Natural killer cell (primary cell): ENCODE data around the gene TMEM203. TPM values are rescaled to one million over a fixed set of nuclear protein-coding genes. Genes with fewer than 3 reads are reported as not detected.

Source experiments
- ATAC-seq, 3 donors: fragments of 150-1000 bp in 2 of 3; fragments of 200-7000 bp in 1 of 3; cut with Tn5 transposase; 1 replicate in 1 of 3; 2 replicates in 2 of 3; pipeline ENCODE4 v1.10.0; 2021; ENCODE audit warnings: mild to moderate bottlenecking in 2 of 3, moderate library complexity in 2 of 3
- DNase-seq, 2 donors: peaks; one replicate each; pipeline versions ENCODE4 v3.0.0 to v3.0.0-alpha.2; 2013 to 2021; ENCODE audit warnings: mixed read lengths in 1 of 2
- H3K27ac ChIP-seq: one replicate; pipeline ENCODE4 v1.5.1; 2013; ENCODE audit warnings: mild to moderate bottlenecking, low read length
- H3K27me3 ChIP-seq: one replicate; pipeline ENCODE4 v1.6.1; 2013; ENCODE audit warnings: low read length; ENCODE audit not compliant: control insufficient read depth, insufficient read depth
- H3K36me3 ChIP-seq: one replicate; pipeline ENCODE4 v1.6.1; 2013; ENCODE audit warnings: low read length; ENCODE audit not compliant: control insufficient read depth, insufficient read depth
- H3K4me1 ChIP-seq: one replicate; pipeline ENCODE4 v1.6.1; 2013; ENCODE audit warnings: low read length; ENCODE audit not compliant: control insufficient read depth, insufficient read depth
- H3K4me3 ChIP-seq: one replicate; pipeline ENCODE4 v1.5.1; 2013; ENCODE audit warnings: low read length
- H3K9me3 ChIP-seq: one replicate; pipeline ENCODE4 v1.6.1; 2013; ENCODE audit warnings: low read length; ENCODE audit not compliant: control insufficient read depth, insufficient read depth
- H3K27ac Mint-ChIP-seq, 2 donors: one replicate each; pipeline ENCODE4 v1.8.0; 2022; ENCODE audit warnings: mild to moderate bottlenecking in 2 of 2, mixed read lengths in 2 of 2, moderate library complexity in 1 of 2
- H3K27me3 Mint-ChIP-seq, 2 donors: one replicate each; pipeline ENCODE4 v1.8.0; 2022; ENCODE audit warnings: low read depth in 2 of 2, mixed read lengths in 2 of 2
- H3K36me3 Mint-ChIP-seq: one replicate; pipeline ENCODE4 v1.8.0; 2022; ENCODE audit warnings: mixed read lengths
- H3K4me1 Mint-ChIP-seq, 2 donors: one replicate each; pipeline ENCODE4 v1.8.0; 2022; ENCODE audit warnings: mixed read lengths in 2 of 2
- H3K4me3 Mint-ChIP-seq: one replicate; pipeline ENCODE4 v1.8.0; 2022; ENCODE audit warnings: mild to moderate bottlenecking, moderate library complexity, mixed read lengths
- H3K9me3 Mint-ChIP-seq, 2 donors: one replicate each; pipeline ENCODE4 v1.8.0; 2022; ENCODE audit warnings: mixed read lengths in 2 of 2
- CTCF ChIP-seq: fragments of 200-600 bp; IDR thresholded peaks from one replicate; pipeline ENCODE4 v1.8.0; 2022; ENCODE audit warnings: antibody characterized with exemption
- WGBS: methylation state at CpG from one replicate; pipeline ENCODE4 v1.1.7; 2013; ENCODE audit warnings: missing lambda C conversion rate; ENCODE audit not compliant: insufficient coverage; 5-methylcytosine and 5-hydroxymethylcytosine counted together
- intact Hi-C: fragments of 100-400 bp; cut with micrococcal nuclease; formaldehyde crosslinking; loops from one replicate; pipeline ENCODE4 v1.14.2; 2022
- total RNA-seq, 4 donors: library from RNA; stranded (reverse); fragments of 120-200 nt in 1 of 4; gene quantifications; one replicate each; pipeline versions ENCODE4 v1.2.3 to v1.2.4, GENCODE V29; 2013 to 2022

The TMEM203 gene
- total RNA-seq, 3 donors from 2014 or later (not counting 1 experiment from before 2014, with no cell fraction given) = 22.1 to 30.5 (median 27.1) TPM

DNA sequence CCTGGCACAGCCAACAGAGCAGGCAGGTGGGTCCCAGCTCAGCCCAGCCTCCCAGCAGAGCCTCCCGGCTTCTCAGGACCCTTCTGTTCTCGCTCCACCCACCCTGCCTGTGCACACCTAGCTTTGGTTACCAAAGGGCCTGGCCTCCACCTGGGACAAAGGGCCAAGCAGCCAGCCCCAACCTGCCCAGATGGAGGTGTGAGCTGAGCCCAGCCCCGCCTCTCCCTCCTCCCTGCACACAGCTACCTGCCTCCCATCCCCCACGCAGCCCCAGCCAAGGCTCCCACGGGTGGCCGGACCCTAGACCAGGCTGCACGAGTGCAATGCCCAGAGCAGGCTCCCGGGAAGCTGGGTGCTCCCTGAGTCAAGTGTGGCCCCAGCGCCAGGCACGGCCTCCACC, 10.5 kb downstream of the TMEM203 start:
- no peak for DNase-seq
- Histone ChIP-seq H3K27ac (no peak overlapping the region), H3K27me3 (no peaks in the 10 kb centered on the region), H3K36me3 (peaks cover 13% of the 10 kb centered on the region), H3K9me3 (no peaks in the 10 kb centered on the region), H3K4me3 (no peak overlapping the region), H3K4me1 (peaks cover 18% of the 10 kb centered on the region)
- no peaks in the 10 kb centered on the region for H3K36me3 Mint-ChIP-seq
- intact Hi-C loops = no loop called here
- TF ChIP-seq CTCF = no peak
- peaks cover 0 to 21% of the 10 kb centered on the region in 2 donors for H3K4me1 Mint-ChIP-seq
- no peak for ATAC-seq
- no peaks in the 10 kb centered on the region for H3K9me3 Mint-ChIP-seq
- WGBS = 93% methylated on average over 10 of the region's 10 CpGs
- H3K27me3 Mint-ChIP-seq = no peaks in the 10 kb centered on the region
- no peak overlapping the region for H3K4me3 Mint-ChIP-seq
- H3K27ac Mint-ChIP-seq = no peak overlapping the region

GRCh38 chr9:137194388-137194787, 11.1 kb downstream of the TMEM203 start:
- H3K4me3 ChIP-seq = no peak overlapping the region
- no peaks in the 10 kb centered on the region for H3K9me3 ChIP-seq
- peaks cover 16% of the 10 kb centered on the region for H3K36me3 ChIP-seq
- Mint-ChIP-seq H3K4me3 (no peak overlapping the region), H3K9me3 (no peaks in the 10 kb centered on the region), H3K27me3 (no peaks in the 10 kb centered on the region), H3K27ac (no peak overlapping the region), H3K4me1 (peaks cover 0 to 22% of the 10 kb centered on the region in 2 donors), H3K36me3 (no peaks in the 10 kb centered on the region)
- intact Hi-C loops = no loop called here
- H3K27ac ChIP-seq = no peak overlapping the region
- no peak for TF ChIP-seq CTCF
- H3K27me3 ChIP-seq = no peaks in the 10 kb centered on the region
- DNase-seq (no peak), ATAC-seq (no peak)
- H3K4me1 ChIP-seq = peaks cover 19% of the 10 kb centered on the region
- WGBS = 94% methylated on average over 16 of the region's 16 CpGs

DNA sequence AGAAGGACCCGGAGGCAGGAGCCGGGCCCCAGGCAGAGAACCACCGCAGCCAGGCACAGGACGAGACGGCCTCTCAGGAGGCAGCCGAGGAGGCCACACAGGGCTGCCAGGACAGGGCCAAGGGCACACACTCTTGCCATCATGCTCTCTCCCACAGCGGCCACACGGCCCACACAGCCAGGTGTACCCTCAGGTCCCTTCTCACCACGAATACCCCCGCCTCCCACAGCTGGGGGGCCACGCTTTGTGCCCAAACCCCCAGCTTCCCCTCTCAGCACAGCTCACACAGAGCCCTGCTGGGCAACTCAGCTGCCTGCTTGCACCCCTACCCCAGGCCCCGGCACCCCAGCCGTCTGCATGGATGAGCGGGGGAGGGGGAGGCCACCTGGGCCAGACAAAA, 11.7 kb downstream of the TMEM203 start:
- no peak overlapping the region for H3K27ac Mint-ChIP-seq
- WGBS = 91% methylated on average over 14 of the region's 14 CpGs
- ATAC-seq = no peak
- TF ChIP-seq CTCF = no peak
- intact Hi-C loops = no loop called here
- Histone ChIP-seq H3K27ac (no peak overlapping the region), H3K9me3 (no peaks in the 10 kb centered on the region), H3K4me3 (no peak overlapping the region), H3K27me3 (no peaks in the 10 kb centered on the region), H3K4me1 (peaks cover 18% of the 10 kb centered on the region), H3K36me3 (peaks cover 16% of the 10 kb centered on the region)
- peaks cover 6 to 28% of the 10 kb centered on the region in 2 donors for H3K4me1 Mint-ChIP-seq
- no peaks in the 10 kb centered on the region for H3K36me3 Mint-ChIP-seq
- no peak overlapping the region for H3K4me3 Mint-ChIP-seq
- no peak for DNase-seq
- no peaks in the 10 kb centered on the region for H3K9me3 Mint-ChIP-seq
- H3K27me3 Mint-ChIP-seq = no peaks in the 10 kb centered on the region

DNA sequence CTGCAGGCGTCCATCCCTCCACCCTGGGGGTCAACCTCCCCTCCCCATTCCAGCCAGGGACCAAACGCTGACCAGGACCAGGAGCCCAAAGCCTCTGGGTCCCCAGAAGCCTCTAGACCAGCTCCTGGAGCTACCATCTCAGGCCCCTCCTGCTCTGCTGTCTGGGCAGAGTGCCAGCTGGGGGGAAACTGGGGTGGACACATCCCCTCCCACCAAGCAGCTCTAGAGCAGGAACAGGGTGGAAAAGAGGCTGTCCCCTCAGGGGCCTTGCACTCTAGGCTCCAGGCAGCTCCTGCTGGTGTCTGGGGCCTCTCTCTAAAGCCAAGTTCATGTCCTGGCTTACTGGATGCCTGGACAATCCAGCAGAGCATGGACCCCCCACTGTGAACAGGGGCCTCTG, 12.6 kb downstream of the TMEM203 start:
- Histone ChIP-seq H3K4me3 (no peak overlapping the region), H3K36me3 (peaks cover 16% of the 10 kb centered on the region), H3K9me3 (no peaks in the 10 kb centered on the region), H3K27me3 (no peaks in the 10 kb centered on the region), H3K4me1 (peaks cover 17% of the 10 kb centered on the region), H3K27ac (no peak overlapping the region)
- Mint-ChIP-seq H3K36me3 (no peaks in the 10 kb centered on the region), H3K4me3 (no peak overlapping the region), H3K27ac (no peak overlapping the region), H3K9me3 (no peaks in the 10 kb centered on the region), H3K27me3 (no peaks in the 10 kb centered on the region), H3K4me1 (peaks cover 6 to 34% of the 10 kb centered on the region in 2 donors)
- TF ChIP-seq CTCF = no peak
- ATAC-seq (no peak), DNase-seq (no peak)
- WGBS = 85% methylated on average over 2 of the region's 2 CpGs
- intact Hi-C loops = no loop called here
